Right lobe of liver (tissue), 6 donors: Measurements from ENCODE around the gene CD72. TPM values are rescaled to one million over a fixed set of nuclear protein-coding genes. Genes with fewer than 3 reads are reported as not detected.
A peak's percentile ranks its signal among the peaks of the same experiment; 100 is the strongest.

ENCODE experiments used
- ATAC-seq, 4 donors: fragments of 200-7000 bp; cut with Tn5 transposase; one replicate each; pipeline ENCODE4 v1.9.1; 2020; ENCODE audit warnings: mild to moderate bottlenecking in 4 of 4, moderate library complexity in 4 of 4
- DNase-seq, 3 donors: peaks; one replicate each; pipeline ENCODE4 v3.0.0-alpha.2; 2020
- H3K27ac ChIP-seq, 3 donors: fragments of 200-600 bp; one replicate each; pipeline ENCODE4 v1.8.0; 2022
- H3K27me3 ChIP-seq, 2 donors: fragments of 200-600 bp; one replicate each; pipeline ENCODE4 v1.8.0; 2022
- H3K36me3 ChIP-seq, 4 donors: fragments of 200-600 bp; sonication (generic) in 1 of 4; one replicate each; pipeline versions ENCODE4 v1.5.1 to v1.8.0; 2017 to 2022; ENCODE audit warnings: control low read depth in 1 of 4
- H3K4me1 ChIP-seq, 4 donors: fragments of 200-600 bp; sonication (generic) in 1 of 4; one replicate each; pipeline versions ENCODE4 v1.5.1 to v1.8.0; 2017 to 2022; ENCODE audit warnings: control low read depth in 1 of 4
- H3K4me3 ChIP-seq, 3 donors: fragments of 200-600 bp; one replicate each; pipeline ENCODE4 v1.8.0; 2022
- H3K9me3 ChIP-seq, 4 donors: fragments of 200-600 bp; sonication (generic) in 1 of 4; one replicate each; pipeline versions ENCODE4 v1.5.1 to v1.8.0; 2017 to 2022; ENCODE audit warnings: control low read depth in 1 of 4
- CTCF ChIP-seq, 4 donors: fragments of 200-600 bp in 3 of 4; fragments of 450-650 bp in 1 of 4; IDR thresholded peaks; one replicate each; pipeline versions ENCODE4 v1.5.1 to v1.8.0; 2016 to 2022; ENCODE audit warnings: antibody characterized with exemption in 4 of 4, mild to moderate bottlenecking in 2 of 4
- POLR2A ChIP-seq: fragments of 450-650 bp; IDR thresholded peaks from one replicate; pipeline ENCODE4 v1.6.1; 2017; ENCODE audit warnings: antibody characterized with exemption, mild to moderate bottlenecking
- WGBS: methylation state at CpG from one replicate; pipeline ENCODE4 v1.1.6; 2018; ENCODE audit warnings: low coverage, low lambda C conversion rate; ENCODE audit not compliant: insufficient coverage; ENCODE audit errors: missing lambda C conversion rate; 5-methylcytosine and 5-hydroxymethylcytosine counted together
- intact Hi-C, 2 donors: fragments of 100-400 bp; cut with DNase I; formaldehyde crosslinking; loops; one replicate each; pipeline versions ENCODE4 v1.11.2 to v1.14.1; 2022
- total RNA-seq, 6 experiments: library from RNA; depleted of rRNA in 2 of 6; stranded (reverse); fragments of >200 nt in 2 of 6; fragmentation: NEBNext Ultra II Directional in 3 of 6; extraction: Animal tissue kit (Norgen Biotek cat#: 25700) in 3 of 6; gene quantifications; one replicate each; pipeline versions ENCODE4 v1.1.0 to v1.2.4, GENCODE V29; 2016 to 2023
- donor health status: DM: no; HTN: yes; CAD: no.
- donor health status: DM: no; HTN: no; CAD: no.
- donor health status: DM: no; HTN: no; CAD: no.
- donor health status: DM: no; HTN: yes; CAD: no.
- donor health status: DM: no; HTN: yes; CAD: no.

The CD72 gene
- total RNA-seq, 6 experiments from 2014 or later, result 0.60 to 6.9 (median 2.3) TPM

- H3K36me3 ChIP-seq, result no peaks in the 10 kb centered on the region
- intact Hi-C loops, result loop anchor here in 1 of 2 donors (10.0 kb wide), 1 partner anchor 59 kb away; no protein-coding TSS in a partner anchor
- 28% methylated on average over 5 of the region's 5 CpGs for WGBS
- DNase-seq, result no peak
- no peaks in the 10 kb centered on the region for H3K27me3 ChIP-seq
- H3K9me3 ChIP-seq, result no peaks in the 10 kb centered on the region
- H3K4me1 ChIP-seq, result peaks cover 0 to 38% (median 7%) of the 10 kb centered on the region in 4 donors
- no peak for ATAC-seq
- H3K27ac ChIP-seq, result peak overlapping the region in 1 of 3 donors; percentile 26
- no peak for TF ChIP-seq CTCF (IDR thresholded peaks at IDR 0.05)
- no peak for TF ChIP-seq POLR2A
- H3K4me3 ChIP-seq, result peak overlapping the region; percentile 18 to 58 (median 48)
Observed at GRCh38 chr9:35665471-35665818, 47.2 kb upstream of the CD72 start.

GRCh38 chr9:35664531-35665470 is 46.6 kb upstream of the CD72 start, which contains the start of gene ARHGEF39:
ARHGEF39 (minus strand) TSS chr9:35665195; CDS start chr9:35665169, 26 bp downstream.
- TF ChIP-seq POLR2A (peak; percentile 49), CTCF (IDR thresholded peaks at IDR 0.05) (peak in 2 of 4 donors; percentile 18 to 25)
- H3K9me3 ChIP-seq, result no peaks in the 10 kb centered on the region
- H3K36me3 ChIP-seq, result no peaks in the 10 kb centered on the region
- intact Hi-C loops, result loop anchor here (5.0 to 10.0 kb wide), 2 partner anchors 60 to 62 kb away; no protein-coding TSS in a partner anchor
- peak within 1 kb of the TSS in 1 of 3 donors; percentile 26 for H3K27ac ChIP-seq
- WGBS, result 0% methylated on average over 1 of the region's 58 CpGs
- no peaks in the 10 kb centered on the region for H3K27me3 ChIP-seq
- peak within 1 kb of the TSS; percentile 18 to 58 (median 48) for H3K4me3 ChIP-seq
- DNase-seq (peak; percentile 85 to 87 (median 85)), ATAC-seq (peak; percentile 82 to 88 (median 87))
- H3K4me1 ChIP-seq, result peaks cover 0 to 38% (median 7%) of the 10 kb centered on the region in 4 donors

- intact Hi-C loops, result loop anchor here (5.0 to 10.0 kb wide), 2 partner anchors 62 to 65 kb away; no protein-coding TSS in a partner anchor
- ATAC-seq (no peak), DNase-seq (no peak)
- Histone ChIP-seq H3K9me3 (no peaks in the 10 kb centered on the region), H3K4me1 (peaks cover 0 to 32% (median 3%) of the 10 kb centered on the region in 4 donors), H3K27ac (peak overlapping the region in 1 of 3 donors; percentile 36), H3K27me3 (no peaks in the 10 kb centered on the region), H3K4me3 (no peak overlapping the region), H3K36me3 (no peaks in the 10 kb centered on the region)
- TF ChIP-seq CTCF (IDR thresholded peaks at IDR 0.05) (no peak), POLR2A (no peak)
- no CpG with 5 or more reads among the region's 7 CpGs for WGBS
Observed at GRCh38 chr9:35662437-35662836, 44.2 kb upstream of the CD72 start.

GRCh38 chr9:35661756-35662350 is 43.6 kb upstream of the CD72 start:
- Histone ChIP-seq H3K4me1 (peaks cover 0 to 32% (median 3%) of the 10 kb centered on the region in 4 donors), H3K27me3 (no peaks in the 10 kb centered on the region), H3K27ac (peak overlapping the region; percentile 16 to 36 (median 35)), H3K4me3 (no peak overlapping the region), H3K9me3 (no peaks in the 10 kb centered on the region), H3K36me3 (no peaks in the 10 kb centered on the region)
- WGBS, result 36% methylated on average over 2 of the region's 3 CpGs
- DNase-seq (no peak), ATAC-seq (no peak)
- no peak for TF ChIP-seq CTCF (IDR thresholded peaks at IDR 0.05)
- intact Hi-C loops, result loop anchor here (5.0 to 10.0 kb wide), 2 partner anchors 63 to 65 kb away; no protein-coding TSS in a partner anchor
